CD4-positive, CD25-positive, alpha-beta regulatory T cell (primary cell): ENCODE data around the gene RECQL5. TPM values are rescaled to one million over a fixed set of nuclear protein-coding genes. Genes with fewer than 3 reads are reported as not detected.
"Not testable (repeated sequence)": the region's sequence is repeated elsewhere in the genome, so short reads cannot be mapped to it uniquely, and the experiment has no call there.

ENCODE experiments used
- ATAC-seq, 2 donors: fragments of 150-1000 bp; cut with Tn5 transposase; one replicate each; pipeline ENCODE4 v1.10.0; 2021; ENCODE audit warnings: low read depth in 2 of 2, moderate number of reproducible peaks in 2 of 2, moderate library complexity in 1 of 2
- DNase-seq, 3 donors: peaks; one replicate each; pipeline versions ENCODE4 v3.0.0 to v3.0.0-alpha.2; 2012 to 2022; ENCODE audit warnings: mixed read lengths in 1 of 3
- H3K27ac ChIP-seq: one replicate; pipeline ENCODE4 v1.7.0; 2013; ENCODE audit warnings: mild to moderate bottlenecking, low read length; ENCODE audit not compliant: insufficient read depth, poor library complexity, severe bottlenecking
- H3K27me3 ChIP-seq: one replicate; pipeline ENCODE4 v1.7.0; 2013; ENCODE audit warnings: low read length; ENCODE audit not compliant: control insufficient read depth, insufficient read depth
- H3K36me3 ChIP-seq: one replicate; pipeline ENCODE4 v1.7.0; 2013; ENCODE audit warnings: mild to moderate bottlenecking, low read length, moderate library complexity; ENCODE audit not compliant: control insufficient read depth, insufficient read depth
- H3K4me1 ChIP-seq: 2 replicates; pipeline ENCODE4 v1.7.0; 2013; ENCODE audit warnings: mild to moderate bottlenecking, low read length; ENCODE audit not compliant: insufficient read depth, control insufficient read depth, poor library complexity, severe bottlenecking
- H3K4me3 ChIP-seq: one replicate; pipeline ENCODE4 v1.7.0; 2013; ENCODE audit warnings: low read depth, mild to moderate bottlenecking, low read length, moderate library complexity
- H3K9me3 ChIP-seq, 2 experiments: 1 replicate in 1 of 2; 2 replicates in 1 of 2; pipeline ENCODE4 v1.7.0; 2013; ENCODE audit warnings: low read length in 2 of 2, mild to moderate bottlenecking in 1 of 2, moderate library complexity in 1 of 2; ENCODE audit not compliant: control insufficient read depth in 2 of 2
- H3K27ac Mint-ChIP-seq, 3 donors: one replicate each; pipeline ENCODE4 v1.8.0; 2020 to 2022; ENCODE audit warnings: mild to moderate bottlenecking in 3 of 3, mixed read lengths in 3 of 3, moderate library complexity in 2 of 3
- H3K27me3 Mint-ChIP-seq: one replicate; pipeline ENCODE4 v1.8.0; 2022; ENCODE audit warnings: mild to moderate bottlenecking, mixed read lengths
- H3K36me3 Mint-ChIP-seq: one replicate; pipeline ENCODE4 v1.8.0; 2020; ENCODE audit warnings: mixed read lengths
- H3K4me1 Mint-ChIP-seq, 4 donors: one replicate each; pipeline ENCODE4 v1.8.0; 2020 to 2022; ENCODE audit warnings: mixed read lengths in 4 of 4, mild to moderate bottlenecking in 1 of 4
- H3K4me3 Mint-ChIP-seq, 4 donors: one replicate each; pipeline ENCODE4 v1.8.0; 2020 to 2022; ENCODE audit warnings: mild to moderate bottlenecking in 4 of 4, mixed read lengths in 4 of 4, moderate library complexity in 3 of 4
- H3K9me3 Mint-ChIP-seq, 7 donors: one replicate each; pipeline ENCODE4 v1.8.0; 2020 to 2022; ENCODE audit warnings: mixed read lengths in 7 of 7, mild to moderate bottlenecking in 3 of 7, moderate library complexity in 2 of 7
- polyA plus RNA-seq, 4 donors: library from polyadenylated mRNA; unstranded; fragments of 300-500 nt; fragmentation: Illumina TruSeq; gene quantifications; one replicate each; pipeline ENCODE4 v1.2.3, GENCODE V29; 2021
- total RNA-seq: library from RNA; stranded (reverse); gene quantifications from one replicate; pipeline ENCODE4 v1.2.3, GENCODE V29; 2022

The RECQL5 gene
- total and polyA plus RNA-seq, 5 donors from 2014 or later = 8.7 to 25.5 (median 13.2) TPM

DNA sequence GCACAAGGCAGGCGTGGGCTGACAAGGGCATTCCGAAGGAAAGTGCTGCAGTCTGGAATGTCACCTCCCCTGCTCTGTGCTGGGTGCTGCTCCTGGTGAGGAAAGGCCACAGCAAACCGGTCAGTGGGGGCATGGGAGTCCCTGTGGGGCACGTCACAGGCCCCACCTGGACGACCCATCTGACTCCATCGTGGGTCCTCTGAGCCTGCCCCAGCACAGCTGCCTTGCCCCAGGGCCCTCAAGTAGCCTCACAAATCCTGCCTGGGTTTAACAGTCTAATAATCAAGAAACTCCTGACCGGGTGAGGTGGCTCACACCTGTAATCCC, 82.1 kb downstream of the RECQL5 start:
- Histone ChIP-seq H3K27me3 (peaks cover 6% of the 10 kb centered on the region), H3K4me1 (peaks cover 20% of the 10 kb centered on the region), H3K9me3 (no peaks in the 10 kb centered on the region), H3K36me3 (no peaks in the 10 kb centered on the region), H3K27ac (no peak overlapping the region), H3K4me3 (no peak overlapping the region)
- Mint-ChIP-seq H3K36me3 (no peaks in the 10 kb centered on the region), H3K4me3 (no peak overlapping the region), H3K27me3 (peaks cover 53% of the 10 kb centered on the region), H3K9me3 (peaks cover 0 to 3% (median 0%) of the 10 kb centered on the region in 7 donors), H3K4me1 (peaks cover 5 to 20% (median 12%) of the 10 kb centered on the region in 4 donors), H3K27ac (no peak overlapping the region)
- no peak for ATAC-seq
- no peak for DNase-seq

DNA sequence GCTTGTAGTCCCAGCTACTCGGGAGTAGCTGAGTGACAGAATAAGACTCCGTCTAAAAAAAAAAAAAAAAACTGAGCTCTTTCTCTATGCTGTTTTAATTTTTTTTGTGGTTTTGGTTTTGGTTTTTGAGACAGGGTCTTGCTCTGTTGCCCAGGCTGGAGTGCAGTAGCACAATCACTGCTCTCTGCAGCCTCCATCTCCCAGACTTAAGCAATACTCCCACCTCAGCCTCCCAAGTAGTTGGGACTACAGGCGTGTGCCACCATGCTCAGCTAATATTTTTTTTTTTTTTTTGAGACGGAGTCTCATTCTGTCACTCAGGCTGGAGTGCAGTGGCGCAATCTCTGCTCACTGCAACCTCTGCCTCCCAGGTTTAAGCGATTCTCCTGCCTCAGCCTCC, 83.8 kb downstream of the RECQL5 start:
- Mint-ChIP-seq H3K4me1 (peaks cover 5 to 20% (median 12%) of the 10 kb centered on the region in 4 donors), H3K27me3 (peaks cover 47% of the 10 kb centered on the region)
- ATAC-seq, H3K27ac Mint-ChIP-seq, H3K9me3 ChIP-seq, H3K4me3 ChIP-seq, DNase-seq, H3K9me3 Mint-ChIP-seq, H3K36me3 Mint-ChIP-seq, H3K4me3 Mint-ChIP-seq, H3K27me3 ChIP-seq, H3K36me3 ChIP-seq, H3K4me1 ChIP-seq, H3K27ac ChIP-seq: not testable (repeated sequence)

DNA sequence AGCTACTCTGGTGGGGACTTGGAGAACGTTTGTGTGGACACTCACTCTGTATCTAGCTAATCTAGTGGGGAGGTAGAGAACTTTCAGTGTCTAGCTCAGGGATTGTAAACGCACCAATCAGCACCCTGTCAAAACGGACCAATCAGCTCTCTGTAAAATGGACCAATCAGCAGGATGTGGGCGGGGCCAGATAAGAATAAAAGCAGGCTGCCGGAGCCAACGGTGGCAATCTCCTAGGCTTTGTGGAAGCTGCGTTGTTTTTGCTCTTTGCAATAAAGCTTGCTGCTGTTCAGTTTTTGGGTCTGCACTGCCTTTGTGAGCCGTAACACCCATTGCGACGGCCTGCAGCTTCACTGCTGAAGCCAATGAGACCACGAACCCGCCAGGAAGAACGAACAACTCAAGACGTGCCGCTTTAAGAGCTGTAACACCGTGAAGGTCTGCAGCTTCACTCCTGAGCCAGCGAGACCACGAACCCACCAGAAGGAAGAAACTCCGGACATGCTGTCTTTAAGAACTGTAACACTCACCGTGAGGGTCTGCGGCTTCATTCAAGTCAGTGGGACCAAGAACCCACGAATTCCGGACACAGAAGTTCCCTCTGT, 85.7 kb downstream of the RECQL5 start:
- not testable (repeated sequence) for H3K36me3 Mint-ChIP-seq, H3K27me3 ChIP-seq, H3K36me3 ChIP-seq, H3K9me3 Mint-ChIP-seq, H3K4me1 ChIP-seq, H3K27ac ChIP-seq, ATAC-seq, H3K9me3 ChIP-seq
- H3K27me3 Mint-ChIP-seq = peaks cover 34% of the 10 kb centered on the region
- peak overlapping the region in 3 of 4 donors; percentile 75 to 86 (median 83) for H3K4me3 Mint-ChIP-seq
- peak; percentile 16 to 48 (median 32) for DNase-seq
- peak overlapping the region; percentile 58 for H3K4me3 ChIP-seq
- H3K27ac Mint-ChIP-seq = peak overlapping the region in 2 of 3 donors; percentile 20 to 61
- peaks cover 5 to 14% (median 9%) of the 10 kb centered on the region in 4 donors for H3K4me1 Mint-ChIP-seq

Other genes with a start within 250 kb of the RECQL5 start
- gene TMEM94, start 210.5 kb downstream of the RECQL5 start, total RNA-seq = 94.7 TPM
- 1 to 10 TPM; 4.0 to 8.4 (median 6.2) TPM for gene TMEM94, start 210.5 kb downstream of the RECQL5 start, polyA plus RNA-seq
- gene CASKIN2, start 151.6 kb downstream of the RECQL5 start, total RNA-seq = 0.44 TPM
- under 1 TPM in 1 of 4 donors, not detected in 3; 0.24 TPM for gene CASKIN2, start 151.6 kb downstream of the RECQL5 start, polyA plus RNA-seq
- 35.2 TPM for gene TSEN54, start 150.6 kb downstream of the RECQL5 start, total RNA-seq
- gene TSEN54, start 150.6 kb downstream of the RECQL5 start, polyA plus RNA-seq = 10 to 100 TPM; 42.7 to 54.6 (median 52.9) TPM
- 44.1 TPM for gene LLGL2, start 141.5 kb downstream of the RECQL5 start, total RNA-seq
- gene LLGL2, start 141.5 kb downstream of the RECQL5 start, polyA plus RNA-seq = 10 to 100 TPM; 13.6 to 19.2 (median 16.8) TPM
- gene MYO15B, start 79.4 kb downstream of the RECQL5 start, total RNA-seq = 117 TPM
- 1 to 10 TPM in 2 of 4 donors, under 1 TPM in 2; 0.95 to 1.1 (median 1.0) TPM for gene MYO15B, start 79.4 kb downstream of the RECQL5 start, polyA plus RNA-seq
- gene SMIM5, start 33.7 kb downstream of the RECQL5 start, total RNA-seq = 1.6 TPM
- under 1 TPM in 2 of 4 donors, not detected in 2; 0.07 to 0.10 TPM for gene SMIM5, start 33.7 kb downstream of the RECQL5 start, polyA plus RNA-seq
- 253 TPM for gene SAP30BP, start 184 bp upstream of the RECQL5 start, total RNA-seq
- gene SAP30BP, start 184 bp upstream of the RECQL5 start, polyA plus RNA-seq = 100 to 1,000 TPM in 1 of 4 donors, 10 to 100 TPM in 3; 79.3 to 114 (median 81.5) TPM
- gene ITGB4, start 54.3 kb upstream of the RECQL5 start, total RNA-seq = not detected
- gene ITGB4, start 54.3 kb upstream of the RECQL5 start, polyA plus RNA-seq = under 1 TPM in 3 of 4 donors, not detected in 1; 0.28 to 0.60 (median 0.56) TPM
- 9.1 TPM for gene GALK1, start 98.0 kb upstream of the RECQL5 start, total RNA-seq
- gene GALK1, start 98.0 kb upstream of the RECQL5 start, polyA plus RNA-seq = 10 to 100 TPM; 18.7 to 24.3 (median 21.9) TPM
- gene UNK, start 117.7 kb upstream of the RECQL5 start, total RNA-seq = 33.9 TPM
- gene UNK, start 117.7 kb upstream of the RECQL5 start, polyA plus RNA-seq = 10 to 100 TPM; 15.3 to 24.5 (median 23.0) TPM
- 149 TPM for gene UNC13D, start 177.2 kb upstream of the RECQL5 start, total RNA-seq
- 10 to 100 TPM; 41.6 to 51.7 (median 45.0) TPM for gene UNC13D, start 177.2 kb upstream of the RECQL5 start, polyA plus RNA-seq
- gene WBP2, start 188.2 kb upstream of the RECQL5 start, total RNA-seq = 118 TPM
- 100 to 1,000 TPM in 1 of 4 donors, 10 to 100 TPM in 3; 77.7 to 112 (median 91.2) TPM for gene WBP2, start 188.2 kb upstream of the RECQL5 start, polyA plus RNA-seq
- gene TRIM47, start 211.4 kb upstream of the RECQL5 start, total RNA-seq = 3.6 TPM
- 10 to 100 TPM in 3 of 4 donors, 1 to 10 TPM in 1; 8.7 to 16.6 (median 15.8) TPM for gene TRIM47, start 211.4 kb upstream of the RECQL5 start, polyA plus RNA-seq
- 18.7 TPM for gene TRIM65, start 229.8 kb upstream of the RECQL5 start, total RNA-seq
- gene TRIM65, start 229.8 kb upstream of the RECQL5 start, polyA plus RNA-seq = 10 to 100 TPM; 16.9 to 24.3 (median 20.1) TPM
- gene MRPL38, start 237.7 kb upstream of the RECQL5 start, total RNA-seq = 118 TPM
- 10 to 100 TPM; 58.0 to 68.8 (median 64.8) TPM for gene MRPL38, start 237.7 kb upstream of the RECQL5 start, polyA plus RNA-seq